ENCODE measurements around the gene IGF1R. TPM values are rescaled to one million over a fixed set of nuclear protein-coding genes. Genes with fewer than 3 reads are reported as not detected.
A peak's percentile ranks its signal among the peaks of the same experiment; 100 is the strongest.

IGF1R gene
- polyA plus RNA-seq, 4 donors: 25.1 to 53.9 (median 48.3) TPM

- DNase-seq (ENCODE audit: low read depth in 4 of 4, low spot score in 3 of 4): no peak
Observed at GRCh38 chr15:98767692-98768091, 119.4 kb downstream of the IGF1R start.

GRCh38 chr15:98769867-98770266 lies 121.5 kb downstream of the IGF1R start:
- DNase-seq (ENCODE audit: low read depth in 4 of 4, low spot score in 3 of 4): no peak

GRCh38 chr15:98770984-98771383 lies 122.6 kb downstream of the IGF1R start:
- DNase-seq (ENCODE audit: low read depth in 4 of 4, low spot score in 3 of 4): no peak

GRCh38 chr15:98771541-98771940 lies 123.2 kb downstream of the IGF1R start:
- no peak for DNase-seq (ENCODE audit: low read depth in 4 of 4, low spot score in 3 of 4)

- no peak for DNase-seq (ENCODE audit: low read depth in 4 of 4, low spot score in 3 of 4)
Observed at GRCh38 chr15:98772895-98773294, 124.6 kb downstream of the IGF1R start.

GRCh38 chr15:98773616-98774015 lies 125.3 kb downstream of the IGF1R start:
- no peak for DNase-seq (ENCODE audit: low read depth in 4 of 4, low spot score in 3 of 4)

- DNase-seq (ENCODE audit: low read depth in 4 of 4, low spot score in 3 of 4): no peak
Observed at GRCh38 chr15:98774756-98775497, 126.6 kb downstream of the IGF1R start.

- no peak for DNase-seq (ENCODE audit: low read depth in 4 of 4, low spot score in 3 of 4)
Observed at GRCh38 chr15:98775498-98776230, 127.3 kb downstream of the IGF1R start.

GRCh38 chr15:98776607-98777281 lies 128.4 kb downstream of the IGF1R start:
- peak in 3 of 4 donors; percentile 66 to 86 (median 66) for DNase-seq (ENCODE audit: low read depth in 4 of 4, low spot score in 3 of 4)

- no peak for DNase-seq (ENCODE audit: low read depth in 4 of 4, low spot score in 3 of 4)
Observed at GRCh38 chr15:98777426-98777825, 129.1 kb downstream of the IGF1R start.

- DNase-seq (ENCODE audit: low read depth in 4 of 4, low spot score in 3 of 4): no peak
Observed at GRCh38 chr15:98778263-98778959, 130.1 kb downstream of the IGF1R start.

GRCh38 chr15:98778960-98779359 lies 130.6 kb downstream of the IGF1R start:
- DNase-seq (ENCODE audit: low read depth in 4 of 4, low spot score in 3 of 4): no peak

GRCh38 chr15:98779463-98780071 lies 131.2 kb downstream of the IGF1R start:
- peak in 2 of 4 donors; percentile 55 to 68 for DNase-seq (ENCODE audit: low read depth in 4 of 4, low spot score in 3 of 4)

GRCh38 chr15:98781838-98782237 lies 133.5 kb downstream of the IGF1R start:
- DNase-seq (ENCODE audit: low read depth in 4 of 4, low spot score in 3 of 4): no peak

GRCh38 chr15:98782801-98783200 lies 134.5 kb downstream of the IGF1R start:
- no peak for DNase-seq (ENCODE audit: low read depth in 4 of 4, low spot score in 3 of 4)

GRCh38 chr15:98785431-98785806 lies 137.1 kb downstream of the IGF1R start:
- DNase-seq (ENCODE audit: low read depth in 4 of 4, low spot score in 3 of 4): no peak

- DNase-seq (ENCODE audit: low read depth in 4 of 4, low spot score in 3 of 4): no peak
Observed at GRCh38 chr15:98785807-98786621, 137.7 kb downstream of the IGF1R start.

- no peak for DNase-seq (ENCODE audit: low read depth in 4 of 4, low spot score in 3 of 4)
Observed at GRCh38 chr15:98786717-98787116, 138.4 kb downstream of the IGF1R start.

GRCh38 chr15:98787194-98787593 lies 138.9 kb downstream of the IGF1R start:
- no peak for DNase-seq (ENCODE audit: low read depth in 4 of 4, low spot score in 3 of 4)

All from left renal pelvis (tissue), 4 donors.